Prostate gland (tissue), 2 donors: ENCODE data around the gene DDX41. TPM values are rescaled to one million over a fixed set of nuclear protein-coding genes. Genes with fewer than 3 reads are reported as not detected.

Source experiments
- DNase-seq: peaks from one replicate; pipeline ENCODE4 v3.0.0-alpha.2; 2019; ENCODE audit warnings: low spot score
- H3K27ac ChIP-seq, 2 donors: fragments of 200-600 bp; sonication (generic); 2 replicates each; pipeline ENCODE4 v1.5.1; 2017 to 2019
- H3K27me3 ChIP-seq: fragments of 200-600 bp; sonication (generic); replicated peaks from 2 replicates; pipeline ENCODE4 v1.5.1; 2019; ENCODE audit not compliant: insufficient read depth
- H3K36me3 ChIP-seq, 2 donors: fragments of 200-600 bp; sonication (generic); 1 replicate in 1 of 2; 2 replicates in 1 of 2; pipeline versions ENCODE4 v1.5.1 to v1.8.1; 2017 to 2019
- H3K4me1 ChIP-seq: fragments of 200-600 bp; sonication (generic); replicated peaks from 2 replicates; pipeline ENCODE4 v1.5.1; 2019
- H3K4me3 ChIP-seq, 2 donors: fragments of 200-600 bp; sonication (generic); 2 replicates each; pipeline ENCODE4 v1.5.1; 2017 to 2019
- H3K9me3 ChIP-seq: fragments of 200-600 bp; sonication (generic); 2 replicates; pipeline ENCODE4 v1.5.1; 2017
- CTCF ChIP-seq, 4 experiments: fragments of 200-600 bp in 2 of 4; fragments of 450-650 bp in 2 of 4; sonication (generic) in 2 of 4; IDR thresholded peaks; 1 replicate in 3 of 4; 2 replicates in 1 of 4; pipeline ENCODE4 v1.5.1; 2016 to 2019; ENCODE audit warnings: antibody characterized with exemption in 4 of 4, mild to moderate bottlenecking in 2 of 4, moderate library complexity in 2 of 4
- POLR2A ChIP-seq: fragments of 450-650 bp; IDR thresholded peaks from one replicate; pipeline ENCODE4 v1.6.1; 2016; ENCODE audit warnings: antibody characterized with exemption, mild to moderate bottlenecking
- POLR2AphosphoS5 ChIP-seq: sonication (generic); formaldehyde crosslinking; IDR thresholded peaks from one replicate; pipeline ENCODE4 v1.6.1; 2017; ENCODE audit warnings: antibody characterized with exemption
- WGBS: methylation state at CpG from one replicate; pipeline ENCODE4 v1.1.5; 2018; 5-methylcytosine and 5-hydroxymethylcytosine counted together
- intact Hi-C: fragments of 100-400 bp; cut with DNase I; formaldehyde crosslinking; loops from one replicate; pipeline ENCODE4 v1.14.2; 2022
- total RNA-seq, 2 donors: library from RNA; depleted of rRNA; stranded (reverse); fragments of >200 nt; gene quantifications; one replicate each; pipeline ENCODE4 v1.1.0, GENCODE V29; 2016

Gene DDX41
- total RNA-seq, 2 donors from 2014 or later = 126 to 139 TPM

- H3K36me3 ChIP-seq = peaks cover 6 to 8% of the 10 kb centered on the region in 2 donors
These were observed 4.3 kb upstream of the DDX41 start for GRCh38 chr5:177520916-177521513.

GRCh38 chr5:177520271-177520670 is 3.5 kb upstream of the DDX41 start:
- Histone ChIP-seq H3K36me3 (peaks cover 6% of the 10 kb centered on the region in 2 donors), H3K27ac (no peak overlapping the region), H3K9me3 (no peaks in the 10 kb centered on the region), H3K4me3 (no peak overlapping the region), H3K27me3 (no peaks in the 10 kb centered on the region), H3K4me1 (peaks cover 5% of the 10 kb centered on the region)
- 91% methylated on average over 3 of the region's 3 CpGs for WGBS
- intact Hi-C loops = no loop called here
- DNase-seq = no peak
- TF ChIP-seq CTCF (IDR thresholded peaks at IDR 0.05) (no peak), POLR2AphosphoS5 (no peak), POLR2A (no peak)

More at GRCh38 chr5:177520916-177521513, 4.3 kb upstream of the DDX41 start:
- Histone ChIP-seq H3K4me3 (no peak overlapping the region), H3K27ac (no peak overlapping the region), H3K9me3 (no peaks in the 10 kb centered on the region), H3K27me3 (no peaks in the 10 kb centered on the region), H3K4me1 (peaks cover 2% of the 10 kb centered on the region)
- intact Hi-C loops = no loop called here
- no peak for DNase-seq
- TF ChIP-seq CTCF (IDR thresholded peaks at IDR 0.05) (no peak), POLR2AphosphoS5 (no peak), POLR2A (no peak)
- 77% methylated on average over 2 of the region's 2 CpGs for WGBS

GRCh38 chr5:177519463-177520235 is 2.9 kb upstream of the DDX41 start:
- intact Hi-C loops = no loop called here
- DNase-seq = no peak
- TF ChIP-seq POLR2AphosphoS5 (no peak), CTCF (IDR thresholded peaks at IDR 0.05) (no peak)
- H3K4me3 ChIP-seq = no peak overlapping the region
- no peaks in the 10 kb centered on the region for H3K9me3 ChIP-seq
- WGBS = 83% methylated on average over 13 of the region's 13 CpGs
- peaks cover 6 to 10% of the 10 kb centered on the region in 2 donors for H3K36me3 ChIP-seq
- no peak overlapping the region for H3K27ac ChIP-seq
- peaks cover 5% of the 10 kb centered on the region for H3K4me1 ChIP-seq
- H3K27me3 ChIP-seq = no peaks in the 10 kb centered on the region

- no peaks in the 10 kb centered on the region for H3K9me3 ChIP-seq
- peaks cover 5% of the 10 kb centered on the region for H3K4me1 ChIP-seq
- H3K36me3 ChIP-seq = peaks cover 13 to 17% of the 10 kb centered on the region in 2 donors
- no peak for DNase-seq
- 87% methylated on average over 7 of the region's 7 CpGs for WGBS
- no peak overlapping the region for H3K4me3 ChIP-seq
- no peak overlapping the region for H3K27ac ChIP-seq
- intact Hi-C loops = no loop called here
- H3K27me3 ChIP-seq = no peaks in the 10 kb centered on the region
- TF ChIP-seq POLR2AphosphoS5 (no peak), CTCF (IDR thresholded peaks at IDR 0.05) (no peak), POLR2A (no peak)
These were observed 1.2 kb downstream of the DDX41 start for GRCh38 chr5:177515580-177515979.

GRCh38 chr5:177514541-177514940 is 2.2 kb downstream of the DDX41 start:
- no peak for DNase-seq
- peaks cover 5% of the 10 kb centered on the region for H3K4me1 ChIP-seq
- H3K27me3 ChIP-seq = no peaks in the 10 kb centered on the region
- H3K4me3 ChIP-seq = no peak overlapping the region
- WGBS = 93% methylated on average over 11 of the region's 11 CpGs
- intact Hi-C loops = no loop called here
- H3K9me3 ChIP-seq = no peaks in the 10 kb centered on the region
- TF ChIP-seq POLR2AphosphoS5 = no peak
- no peak for TF ChIP-seq CTCF (IDR thresholded peaks at IDR 0.05)
- TF ChIP-seq POLR2A = no peak
- peaks cover 9 to 17% of the 10 kb centered on the region in 2 donors for H3K36me3 ChIP-seq
- H3K27ac ChIP-seq = no peak overlapping the region
